Esophagus squamous epithelium (tissue), 5 donors: Measurements from ENCODE around the gene CRACDL. TPM values are rescaled to one million over a fixed set of nuclear protein-coding genes. Genes with fewer than 3 reads are reported as not detected.

Experiments used
- DNase-seq: peaks from one replicate; lab custom pipeline; 2025; lab: John Stamatoyannopoulos, UW
- H3K27ac ChIP-seq, 4 donors: fragments of 200-600 bp; sonication (generic); one replicate each; pipeline ENCODE4 v1.5.1; 2016 to 2019; ENCODE audit warnings: mild to moderate bottlenecking in 1 of 4
- H3K27me3 ChIP-seq, 4 donors: fragments of 200-600 bp; sonication (generic); 1 replicate in 3 of 4; 2 replicates in 1 of 4; pipeline versions ENCODE4 v1.5.1 to v1.6.0; 2017 to 2021; ENCODE audit warnings: antibody characterized with exemption in 1 of 4
- H3K36me3 ChIP-seq, 3 donors: fragments of 200-600 bp; sonication (generic); one replicate each; pipeline ENCODE4 v1.5.1; 2016 to 2019
- H3K4me1 ChIP-seq, 3 donors: fragments of 200-600 bp; sonication (generic); one replicate each; pipeline ENCODE4 v1.5.1; 2017 to 2019
- H3K4me3 ChIP-seq, 4 donors: fragments of 200-600 bp; sonication (generic); 1 replicate in 3 of 4; 2 replicates in 1 of 4; pipeline ENCODE4 v1.5.1; 2016 to 2019; ENCODE audit warnings: mild to moderate bottlenecking in 2 of 4, moderate library complexity in 1 of 4
- H3K9me3 ChIP-seq, 3 donors: fragments of 200-600 bp; sonication (generic); one replicate each; pipeline ENCODE4 v1.5.1; 2016 to 2019
- CTCF ChIP-seq, 6 experiments: fragments of 450-650 bp in 4 of 6; fragments of 200-600 bp in 2 of 6; sonication (generic) in 2 of 6; IDR thresholded peaks; one replicate each; pipeline ENCODE4 v1.5.1; 2016 to 2019; ENCODE audit warnings: antibody characterized with exemption in 6 of 6, mild to moderate bottlenecking in 4 of 6, moderate library complexity in 4 of 6
- POLR2A ChIP-seq, 4 donors: fragments of 450-650 bp; IDR thresholded peaks; one replicate each; pipeline ENCODE4 v1.6.1; 2017; ENCODE audit warnings: antibody characterized with exemption in 4 of 4, mild to moderate bottlenecking in 4 of 4, moderate library complexity in 3 of 4
- WGBS, 2 donors: methylation state at CpG; one replicate each; pipeline ENCODE4 v1.1.5; 2018; 5-methylcytosine and 5-hydroxymethylcytosine counted together
- intact Hi-C: fragments of 100-400 bp; cut with DNase I; formaldehyde crosslinking; loops from one replicate; pipeline ENCODE4 v1.15.0; 2022
- total RNA-seq, 4 donors: library from RNA; depleted of rRNA; stranded (reverse); fragments of >200 nt; gene quantifications; one replicate each; pipeline ENCODE4 v1.1.0, GENCODE V29; 2016
- donor health status: DM: yes; HTN: yes; CAD: no.

Gene CRACDL
- total RNA-seq, 4 donors from 2014 or later = 6.5 to 33.6 (median 9.7) TPM

DNA sequence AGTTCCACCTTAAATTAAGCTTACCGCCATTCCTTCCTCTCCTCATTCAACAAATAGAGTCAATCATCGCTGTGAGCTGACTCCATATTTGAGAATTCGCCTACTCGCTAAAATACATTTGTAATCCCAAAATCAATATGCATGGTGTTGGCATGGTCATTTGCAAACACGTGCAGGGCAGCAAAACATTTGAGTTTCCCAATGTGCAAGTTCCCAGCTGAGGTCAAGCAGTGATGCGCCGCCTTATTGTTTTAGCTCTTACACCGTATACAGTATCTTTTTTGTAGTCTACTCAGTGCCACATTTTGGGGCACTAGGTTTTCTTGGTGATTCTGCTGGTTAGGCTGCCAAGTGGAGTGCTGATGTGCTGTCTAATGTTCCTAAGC lies 131.8 kb downstream of the CRACDL start:
- WGBS, 2 donors = 90 to 98% methylated on average over 8 of the region's 8 CpGs

GRCh38 chr2:98803405-98804264 lies 132.4 kb downstream of the CRACDL start:
- Histone ChIP-seq H3K4me3 (no peak overlapping the region), H3K9me3 (no peaks in the 10 kb centered on the region), H3K4me1 (peaks cover 0 to 16% (median 8%) of the 10 kb centered on the region in 3 donors), H3K27me3 (no peaks in the 10 kb centered on the region), H3K27ac (no peak overlapping the region), H3K36me3 (peaks cover 0 to 13% (median 0%) of the 10 kb centered on the region in 3 donors)
- intact Hi-C loops = no loop called here
- DNase-seq = no peak
- 84 to 92% methylated on average over 7 to 8 of the region's 10 CpGs for WGBS, 2 donors
- TF ChIP-seq CTCF (IDR thresholded peaks at IDR 0.05) (no peak), POLR2A (IDR thresholded peaks at IDR 0.05) (no peak)

More for the DNA sequence above, 131.8 kb downstream of the CRACDL start:
- no peak overlapping the region for H3K27ac ChIP-seq
- no peak for DNase-seq
- H3K4me1 ChIP-seq = peaks cover 0 to 16% (median 8%) of the 10 kb centered on the region in 3 donors
- no peaks in the 10 kb centered on the region for H3K9me3 ChIP-seq
- intact Hi-C loops = no loop called here
- TF ChIP-seq CTCF (IDR thresholded peaks at IDR 0.05) (no peak), POLR2A (IDR thresholded peaks at IDR 0.05) (no peak)
- no peak overlapping the region for H3K4me3 ChIP-seq
- H3K36me3 ChIP-seq = peaks cover 0 to 19% (median 0%) of the 10 kb centered on the region in 3 donors
- no peaks in the 10 kb centered on the region for H3K27me3 ChIP-seq

GRCh38 chr2:98802344-98802743 lies 133.7 kb downstream of the CRACDL start:
- DNase-seq = no peak
- no peaks in the 10 kb centered on the region for H3K27me3 ChIP-seq
- peaks cover 0 to 11% (median 0%) of the 10 kb centered on the region in 3 donors for H3K36me3 ChIP-seq
- peaks cover 0 to 16% (median 8%) of the 10 kb centered on the region in 3 donors for H3K4me1 ChIP-seq
- no peak overlapping the region for H3K4me3 ChIP-seq
- no peak for TF ChIP-seq POLR2A (IDR thresholded peaks at IDR 0.05)
- no peak for TF ChIP-seq CTCF (IDR thresholded peaks at IDR 0.05)
- intact Hi-C loops = no loop called here
- no peaks in the 10 kb centered on the region for H3K9me3 ChIP-seq
- WGBS, 2 donors = 90 to 96% methylated on average over 6 to 8 of the region's 8 CpGs
- no peak overlapping the region for H3K27ac ChIP-seq

DNA sequence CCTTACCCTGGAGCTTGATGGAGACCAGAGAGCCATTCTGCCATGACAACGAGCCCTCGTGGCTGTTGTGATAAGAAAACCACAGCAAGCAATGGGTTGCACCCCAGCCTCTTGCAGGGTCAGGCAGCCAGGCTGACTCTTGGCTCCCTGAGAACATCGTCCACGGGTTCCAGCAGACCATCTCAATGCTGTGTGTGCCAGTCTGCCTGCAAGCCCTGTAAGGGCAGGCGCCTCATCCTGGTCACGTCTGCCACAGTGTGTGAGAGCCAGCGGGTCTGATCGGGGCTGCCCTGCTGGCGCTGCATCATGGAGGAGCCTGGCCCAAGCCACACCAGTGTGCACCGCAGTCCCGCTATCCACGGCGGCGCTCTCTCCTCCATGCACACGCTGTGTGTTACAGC lies 134.1 kb downstream of the CRACDL start:
- intact Hi-C loops = no loop called here
- peaks cover 0 to 16% (median 8%) of the 10 kb centered on the region in 3 donors for H3K4me1 ChIP-seq
- 72 to 91% methylated on average over 2 to 6 of the region's 15 CpGs for WGBS, 2 donors
- DNase-seq = no peak
- peaks cover 0 to 15% (median 0%) of the 10 kb centered on the region in 3 donors for H3K36me3 ChIP-seq
- no peak overlapping the region for H3K4me3 ChIP-seq
- TF ChIP-seq CTCF (IDR thresholded peaks at IDR 0.05) (no peak), POLR2A (IDR thresholded peaks at IDR 0.05) (no peak)
- no peak overlapping the region for H3K27ac ChIP-seq
- H3K27me3 ChIP-seq = no peaks in the 10 kb centered on the region
- no peaks in the 10 kb centered on the region for H3K9me3 ChIP-seq

GRCh38 chr2:98801286-98801685 lies 134.7 kb downstream of the CRACDL start:
- 83% methylated on average over 1 of the region's 1 CpG; no CpG with 5 or more reads in 1 of the 2 donors for WGBS, 2 donors
- TF ChIP-seq POLR2A (IDR thresholded peaks at IDR 0.05) (no peak), CTCF (IDR thresholded peaks at IDR 0.05) (no peak)
- Histone ChIP-seq H3K4me1 (peaks cover 0 to 10% (median 8%) of the 10 kb centered on the region in 3 donors), H3K9me3 (no peaks in the 10 kb centered on the region), H3K36me3 (peaks cover 0 to 19% (median 0%) of the 10 kb centered on the region in 3 donors), H3K4me3 (no peak overlapping the region), H3K27me3 (no peaks in the 10 kb centered on the region), H3K27ac (no peak overlapping the region)
- intact Hi-C loops = no loop called here
- no peak for DNase-seq
